Spinal cord (tissue), 10 donors: ENCODE results near the gene CRY2. TPM values are rescaled to one million over a fixed set of nuclear protein-coding genes. Genes with fewer than 3 reads are reported as not detected.

ENCODE experiments used
- DNase-seq, 6 donors: peaks; one replicate each; pipeline versions ENCODE4 v3.0.0 to v3.0.0-alpha.2; 2013 to 2015; ENCODE audit warnings: low spot score in 6 of 6, low read depth in 4 of 6
- H3K27ac ChIP-seq: one replicate; pipeline ENCODE4 v1.5.1; 2013; ENCODE audit warnings: low read depth, low read length, control low read depth
- H3K27me3 ChIP-seq: one replicate; pipeline ENCODE4 v1.6.1; 2013; ENCODE audit warnings: low read length; ENCODE audit not compliant: control insufficient read depth, insufficient read depth
- H3K36me3 ChIP-seq: one replicate; pipeline ENCODE4 v1.6.1; 2013; ENCODE audit warnings: low read length; ENCODE audit not compliant: control insufficient read depth, insufficient read depth
- H3K4me1 ChIP-seq: one replicate; pipeline ENCODE4 v1.6.1; 2013; ENCODE audit warnings: low read length; ENCODE audit not compliant: control insufficient read depth, insufficient read depth
- H3K4me3 ChIP-seq: one replicate; pipeline ENCODE4 v1.5.1; 2013; ENCODE audit warnings: low read depth, low read length, control low read depth
- H3K9me3 ChIP-seq: one replicate; pipeline ENCODE4 v1.6.1; 2013; ENCODE audit warnings: low read length; ENCODE audit not compliant: control insufficient read depth, insufficient read depth
- WGBS: methylation state at CpG from one replicate; pipeline ENCODE4 v1.1.5; 2013; ENCODE audit warnings: missing lambda C conversion rate; ENCODE audit not compliant: insufficient coverage; 5-methylcytosine and 5-hydroxymethylcytosine counted together
- polyA plus RNA-seq, 2 donors: library from polyadenylated mRNA; unstranded; fragments of 120-200 nt; gene quantifications; one replicate each; pipeline ENCODE4 v1.2.1, GENCODE V29; 2013; ENCODE audit not compliant: insufficient read length in 2 of 2
- total RNA-seq, 2 donors: library from RNA; depleted of rRNA in 1 of 2; stranded (reverse); fragments of 120-200 nt in 1 of 2; fragments of >200 nt in 1 of 2; gene quantifications; one replicate each; pipeline versions ENCODE4 v1.2.3 to v1.2.4, GENCODE V29; 2013 to 2014
- donor health status: healthy.

Gene CRY2
- total and polyA plus RNA-seq, 4 donors: 38.9 to 45.2 (median 41.7) TPM

- Histone ChIP-seq H3K27ac (no peak overlapping the region), H3K36me3 (peaks cover 35% of the 10 kb centered on the region), H3K27me3 (no peaks in the 10 kb centered on the region), H3K4me1 (peaks cover 47% of the 10 kb centered on the region), H3K4me3 (no peak overlapping the region), H3K9me3 (no peaks in the 10 kb centered on the region)
- DNase-seq: no peak
- 79% methylated on average over 9 of the region's 10 CpGs for WGBS
These were observed 37.4 kb downstream of the CRY2 start for GRCh38 chr11:45884596-45885185.

DNA sequence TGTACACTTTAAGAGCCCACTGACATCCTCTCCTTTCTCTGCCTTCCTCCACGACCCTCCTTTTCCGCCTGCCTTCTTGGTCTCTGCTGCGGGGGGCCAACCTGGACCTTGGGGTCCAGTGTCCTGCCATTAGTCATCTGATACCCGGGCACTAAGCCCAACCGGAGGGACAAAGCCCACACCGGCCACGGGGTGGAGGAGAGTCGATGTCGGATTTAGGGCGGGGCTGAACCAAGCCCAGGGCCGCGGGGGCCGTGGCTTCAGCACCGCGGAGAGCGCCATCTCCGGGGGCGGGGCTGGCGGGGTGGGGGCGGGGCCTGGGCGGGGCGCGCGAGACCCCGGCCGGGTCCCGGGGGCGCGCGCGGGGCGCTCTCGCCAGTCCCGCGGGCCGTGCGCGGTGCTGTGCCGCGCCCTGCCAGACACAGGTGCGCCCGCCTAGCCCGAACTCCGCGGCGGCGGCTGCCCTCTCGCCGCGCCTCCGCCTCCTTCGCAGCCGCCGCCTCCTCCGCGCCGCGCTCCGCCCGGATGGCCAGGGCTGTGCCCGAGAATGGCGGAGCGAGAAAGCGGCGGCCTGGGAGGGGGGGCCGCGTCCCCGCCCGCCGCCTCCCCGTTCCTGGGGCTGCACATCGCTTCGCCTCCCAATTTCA is 38.1 kb downstream of the CRY2 start, which contains the start of gene MAPK8IP1:
Gene MAPK8IP1, plus strand, starts transcription at position 378 of the 647 bp plus-strand sequence. Its CDS starts 170 bp downstream, at position 548.
- H3K36me3 ChIP-seq: peaks cover 33% of the 10 kb centered on the region
- peak in 2 of 6 donors; percentile 79 to 87 for DNase-seq
- H3K4me3 ChIP-seq: peak within 1 kb of the TSS; percentile 51
- no peaks in the 10 kb centered on the region for H3K27me3 ChIP-seq
- peaks cover 47% of the 10 kb centered on the region for H3K4me1 ChIP-seq
- H3K27ac ChIP-seq: no peak within 1 kb of the TSS
- under 1% methylated on average over 73 of the region's 73 CpGs for WGBS
- no peaks in the 10 kb centered on the region for H3K9me3 ChIP-seq

- Histone ChIP-seq H3K4me1 (peaks cover 45% of the 10 kb centered on the region), H3K27me3 (no peaks in the 10 kb centered on the region), H3K9me3 (no peaks in the 10 kb centered on the region), H3K36me3 (peaks cover 26% of the 10 kb centered on the region), H3K27ac (no peak overlapping the region), H3K4me3 (peak overlapping the region; percentile 51)
- 3% methylated on average over 35 of the region's 43 CpGs for WGBS
- DNase-seq: peak in 1 of 6 donors; percentile 58
These were observed 38.8 kb downstream of the CRY2 start for GRCh38 chr11:45885921-45886721.

DNA sequence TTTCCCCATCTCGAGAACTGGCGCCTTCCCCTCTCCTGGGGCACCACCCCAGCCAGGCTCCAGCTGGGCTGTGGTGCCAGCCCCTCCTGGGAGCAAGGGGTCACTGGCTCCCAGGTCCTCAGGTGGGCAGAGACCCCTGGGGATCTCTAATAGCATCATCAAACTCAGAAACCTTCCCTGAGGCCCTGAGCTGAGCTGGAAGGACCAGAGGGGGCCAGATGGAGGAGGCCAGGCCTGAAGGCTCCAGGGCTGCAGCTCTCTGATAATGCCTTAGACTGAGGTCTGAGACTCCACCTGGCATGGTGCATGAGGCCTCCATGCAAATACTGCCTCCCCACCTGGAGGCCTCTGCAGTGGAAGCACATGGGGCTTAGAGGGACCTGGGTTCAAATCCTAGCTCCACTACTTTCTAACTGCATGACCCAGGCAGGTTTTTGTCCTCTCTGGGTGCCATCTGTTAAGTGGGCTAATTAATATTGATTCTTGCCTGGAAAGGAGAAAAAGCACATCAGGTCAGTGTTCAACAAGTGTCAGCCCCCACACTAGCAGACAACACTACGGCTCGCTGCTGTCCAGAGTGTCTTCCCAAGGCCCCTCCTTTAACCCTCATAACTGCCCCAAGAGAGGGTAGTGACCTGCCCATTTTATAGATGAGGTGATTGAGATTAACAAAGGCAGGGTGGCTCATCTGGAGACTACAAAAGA is 39.7 kb downstream of the CRY2 start:
- peak overlapping the region; percentile 51 for H3K4me3 ChIP-seq
- H3K9me3 ChIP-seq: no peaks in the 10 kb centered on the region
- DNase-seq: no peak
- H3K27me3 ChIP-seq: no peaks in the 10 kb centered on the region
- H3K36me3 ChIP-seq: peaks cover 22% of the 10 kb centered on the region
- peaks cover 37% of the 10 kb centered on the region for H3K4me1 ChIP-seq
- WGBS: 35% methylated on average over 2 of the region's 4 CpGs
- no peak overlapping the region for H3K27ac ChIP-seq

GRCh38 chr11:45887587-45887986 is 40.3 kb downstream of the CRY2 start:
- Histone ChIP-seq H3K27me3 (no peaks in the 10 kb centered on the region), H3K4me3 (no peak overlapping the region), H3K4me1 (peaks cover 35% of the 10 kb centered on the region), H3K36me3 (peaks cover 18% of the 10 kb centered on the region), H3K27ac (no peak overlapping the region), H3K9me3 (no peaks in the 10 kb centered on the region)
- WGBS: 65% methylated on average over 10 of the region's 10 CpGs
- no peak for DNase-seq

DNA sequence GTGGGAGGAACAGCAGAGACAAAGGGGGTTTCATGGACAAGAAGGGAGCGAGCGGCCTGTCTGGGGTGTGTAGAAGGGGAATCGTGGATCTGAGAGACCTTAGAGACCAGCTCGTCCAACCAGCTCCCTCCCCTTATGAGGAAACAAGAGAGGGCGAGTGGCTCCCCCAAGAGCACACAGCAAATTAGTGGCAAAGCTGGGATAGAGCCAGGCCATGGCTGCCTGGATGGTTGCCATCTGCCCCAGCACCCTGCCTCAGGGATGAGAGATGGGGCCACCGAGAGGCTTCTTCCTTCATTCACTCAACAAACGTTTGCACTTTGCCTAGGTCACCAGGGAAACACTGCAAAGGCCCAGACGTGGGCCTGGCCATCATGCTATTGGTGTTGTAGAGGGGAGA is 42.3 kb downstream of the CRY2 start:
- 49% methylated on average over 5 of the region's 8 CpGs for WGBS
- no peak for DNase-seq

DNA sequence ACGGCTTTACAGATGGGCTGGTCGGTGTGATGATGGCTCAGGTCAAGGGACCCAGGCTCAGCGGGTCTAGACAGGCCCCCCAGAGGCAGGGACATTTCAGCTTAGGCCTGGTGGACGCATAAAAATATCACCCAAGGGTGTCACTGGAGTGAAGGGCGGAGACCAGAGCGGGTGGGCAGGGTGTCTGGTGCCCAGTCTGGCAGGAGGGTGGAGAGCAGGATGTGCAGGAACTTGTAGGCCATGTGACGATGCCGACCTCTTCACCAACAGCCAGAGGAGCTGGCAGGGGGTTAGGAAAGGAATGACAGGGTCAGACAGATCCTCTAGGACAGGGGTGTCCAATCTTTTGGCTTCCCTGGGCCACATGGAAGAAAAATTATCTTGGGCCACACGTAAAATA is 42.7 kb downstream of the CRY2 start:
- DNase-seq: no peak
- H3K4me3 ChIP-seq: no peak overlapping the region
- no peaks in the 10 kb centered on the region for H3K9me3 ChIP-seq
- no peaks in the 10 kb centered on the region for H3K27me3 ChIP-seq
- 90% methylated on average over 6 of the region's 9 CpGs for WGBS
- peaks cover 45% of the 10 kb centered on the region for H3K4me1 ChIP-seq
- no peak overlapping the region for H3K27ac ChIP-seq
- peaks cover 14% of the 10 kb centered on the region for H3K36me3 ChIP-seq

More for the DNA sequence above, 42.3 kb downstream of the CRY2 start:
- Histone ChIP-seq H3K4me1 (peaks cover 45% of the 10 kb centered on the region), H3K4me3 (no peak overlapping the region), H3K9me3 (no peaks in the 10 kb centered on the region), H3K27ac (no peak overlapping the region), H3K27me3 (no peaks in the 10 kb centered on the region), H3K36me3 (peaks cover 12% of the 10 kb centered on the region)

GRCh38 chr11:45890886-45891550 is 43.7 kb downstream of the CRY2 start:
- no peak for DNase-seq

DNA sequence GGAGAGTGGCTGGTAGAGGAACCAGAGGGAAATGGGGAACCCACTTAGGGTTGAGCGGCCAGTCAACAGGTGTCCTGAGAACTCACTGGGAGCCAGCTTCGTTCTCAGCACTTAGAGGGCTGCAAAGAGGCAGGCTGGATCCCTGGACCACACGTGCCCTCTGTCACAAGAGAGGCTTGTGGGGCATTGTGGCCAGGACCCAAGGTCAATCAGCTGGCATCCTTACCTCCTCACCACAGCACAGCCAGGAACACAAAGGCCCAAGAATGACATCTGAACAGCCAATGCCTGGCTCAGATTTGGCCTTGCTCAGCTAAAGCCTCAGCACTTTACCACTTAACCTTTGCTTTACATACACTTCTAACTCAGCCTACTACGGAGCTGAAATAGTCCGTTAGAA is 45.6 kb downstream of the CRY2 start:
- WGBS: 70% methylated on average over 4 of the region's 5 CpGs
- no peak overlapping the region for H3K27ac ChIP-seq

More at GRCh38 chr11:45890886-45891550, 43.7 kb downstream of the CRY2 start:
- Histone ChIP-seq H3K9me3 (no peaks in the 10 kb centered on the region), H3K4me1 (peaks cover 44% of the 10 kb centered on the region), H3K36me3 (peaks cover 17% of the 10 kb centered on the region), H3K27me3 (no peaks in the 10 kb centered on the region), H3K4me3 (no peak overlapping the region), H3K27ac (peak overlapping the region; percentile 10)
- WGBS: 68% methylated on average over 9 of the region's 9 CpGs

More for the DNA sequence above, 45.6 kb downstream of the CRY2 start:
- no peak overlapping the region for H3K4me3 ChIP-seq
- H3K27me3 ChIP-seq: no peaks in the 10 kb centered on the region
- no peaks in the 10 kb centered on the region for H3K9me3 ChIP-seq
- peaks cover 45% of the 10 kb centered on the region for H3K4me1 ChIP-seq
- H3K36me3 ChIP-seq: peaks cover 22% of the 10 kb centered on the region
- DNase-seq: no peak
